Kidney epithelial cell (primary cell): ENCODE measurements around the gene TOMM6. TPM values are rescaled to one million over a fixed set of nuclear protein-coding genes. Genes with fewer than 3 reads are reported as not detected.

ENCODE experiments used
- DNase-seq: peaks from one replicate; pipeline ENCODE4 v3.0.0-alpha.2; 2010; ENCODE audit warnings: low read depth
- H3K27me3 ChIP-seq: 2 replicates; pipeline ENCODE4 v1.6.0; 2011; ENCODE audit warnings: low read length; ENCODE audit not compliant: control insufficient read depth, insufficient read depth
- H3K36me3 ChIP-seq: 2 replicates; pipeline ENCODE4 v1.5.1; 2011; ENCODE audit warnings: low read length; ENCODE audit not compliant: control insufficient read depth, insufficient read depth
- H3K4me3 ChIP-seq: 2 replicates; pipeline ENCODE4 v1.5.1; 2011; ENCODE audit warnings: low read depth, mild to moderate bottlenecking, control low read depth, low read length
- total RNA-seq: library from RNA; depleted of rRNA; stranded (reverse); fragments of >200 nt; gene quantifications from 2 replicates; pipeline ENCODE4 v1.2.3, GENCODE V29; 2015
- TF ChIP-seq, protein P1 (sequence below): IDR thresholded peaks from 2 replicates; pipeline ENCODE4 v1.5.1; 2011; ENCODE audit warnings: mild to moderate bottlenecking, moderate library complexity, low read length, control low read depth, inconsistent platforms; ENCODE audit not compliant: insufficient read depth, poor library complexity, severe bottlenecking

Gene TOMM6
- total RNA-seq, 1 donor from 2014 or later: 143 TPM

DNA sequence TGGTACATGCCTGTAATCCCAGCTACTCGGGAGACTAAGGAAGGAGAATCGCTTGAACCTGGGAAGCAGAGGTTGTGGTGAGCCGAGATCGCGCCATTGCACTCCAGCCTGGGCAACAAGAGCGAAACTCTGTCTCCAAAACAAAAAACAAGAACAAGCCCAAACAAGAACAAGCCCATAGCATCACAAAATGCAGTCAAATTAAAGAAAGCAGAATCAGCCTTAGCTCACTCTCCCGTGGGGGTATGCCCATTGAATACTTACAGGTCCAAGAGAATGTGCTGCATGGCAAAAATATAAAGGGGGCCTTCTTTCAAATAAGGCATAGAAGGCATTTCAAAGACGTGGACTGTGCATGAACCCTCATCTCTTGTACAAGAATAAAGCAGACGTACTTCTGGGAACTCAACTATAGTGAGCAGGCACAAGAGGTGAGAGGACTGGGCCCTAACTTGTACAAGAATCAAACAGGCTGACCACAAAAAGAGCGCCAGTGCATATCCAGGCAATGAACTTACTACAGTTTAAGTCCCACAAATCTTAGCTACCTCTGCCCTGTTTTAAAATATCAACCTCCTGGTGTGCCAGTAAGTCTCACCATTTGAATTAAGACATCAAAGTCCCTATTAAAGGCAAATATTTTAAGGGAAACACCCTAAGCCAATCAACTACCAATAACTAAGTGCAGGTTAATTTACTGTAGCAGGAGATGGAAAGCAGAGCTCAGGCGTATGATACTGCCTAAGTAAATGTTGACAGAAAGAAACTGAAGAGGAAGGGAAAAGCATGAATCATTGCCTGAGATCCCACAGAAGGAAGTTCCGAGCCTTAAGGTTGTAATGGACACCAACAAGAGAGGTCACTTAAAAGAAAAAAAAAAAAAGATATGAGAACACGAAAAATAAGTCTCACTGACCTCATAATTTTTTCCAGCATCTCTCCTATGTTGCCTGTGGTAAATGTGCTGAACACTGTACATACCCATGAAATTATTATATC is 37.4 kb downstream of the TOMM6 start:
- TF ChIP-seq, protein P1, sequence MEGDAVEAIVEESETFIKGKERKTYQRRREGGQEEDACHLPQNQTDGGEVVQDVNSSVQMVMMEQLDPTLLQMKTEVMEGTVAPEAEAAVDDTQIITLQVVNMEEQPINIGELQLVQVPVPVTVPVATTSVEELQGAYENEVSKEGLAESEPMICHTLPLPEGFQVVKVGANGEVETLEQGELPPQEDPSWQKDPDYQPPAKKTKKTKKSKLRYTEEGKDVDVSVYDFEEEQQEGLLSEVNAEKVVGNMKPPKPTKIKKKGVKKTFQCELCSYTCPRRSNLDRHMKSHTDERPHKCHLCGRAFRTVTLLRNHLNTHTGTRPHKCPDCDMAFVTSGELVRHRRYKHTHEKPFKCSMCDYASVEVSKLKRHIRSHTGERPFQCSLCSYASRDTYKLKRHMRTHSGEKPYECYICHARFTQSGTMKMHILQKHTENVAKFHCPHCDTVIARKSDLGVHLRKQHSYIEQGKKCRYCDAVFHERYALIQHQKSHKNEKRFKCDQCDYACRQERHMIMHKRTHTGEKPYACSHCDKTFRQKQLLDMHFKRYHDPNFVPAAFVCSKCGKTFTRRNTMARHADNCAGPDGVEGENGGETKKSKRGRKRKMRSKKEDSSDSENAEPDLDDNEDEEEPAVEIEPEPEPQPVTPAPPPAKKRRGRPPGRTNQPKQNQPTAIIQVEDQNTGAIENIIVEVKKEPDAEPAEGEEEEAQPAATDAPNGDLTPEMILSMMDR: no peak
- Histone ChIP-seq H3K27me3 (no peaks in the 10 kb centered on the region), H3K36me3 (no peaks in the 10 kb centered on the region), H3K4me3 (no peak overlapping the region)
- peak; percentile 18 for DNase-seq

DNA sequence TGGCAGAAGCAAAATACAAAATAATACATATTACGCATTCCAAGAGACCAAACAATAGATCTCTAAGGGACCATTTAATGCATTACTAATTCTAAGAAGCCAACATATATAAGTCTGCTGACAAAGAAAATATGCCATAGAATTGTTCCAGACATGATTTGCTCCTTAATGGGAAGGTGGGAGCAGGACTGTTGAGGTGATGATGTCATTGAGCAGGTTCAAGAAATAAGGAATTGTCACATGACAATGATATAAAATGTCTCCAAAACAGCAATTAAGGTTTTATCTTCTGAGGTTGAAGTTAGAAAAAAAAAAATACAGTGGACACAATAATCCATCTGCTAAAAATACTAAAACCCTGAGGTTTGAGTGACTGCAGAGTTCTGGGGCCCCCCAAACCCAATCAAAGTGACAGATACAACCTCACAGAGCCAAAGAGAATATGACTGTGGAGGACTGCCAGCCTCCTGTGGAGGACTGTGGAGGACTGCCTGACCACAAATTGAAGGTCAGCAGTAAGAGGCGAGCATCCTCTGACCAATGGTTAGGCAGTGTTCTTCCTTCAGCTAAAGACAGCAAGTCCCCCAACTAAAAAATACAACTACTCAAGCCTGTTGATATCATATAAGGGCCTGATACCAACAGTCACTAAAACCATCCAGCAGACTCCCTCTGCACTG is 39.0 kb downstream of the TOMM6 start:
- Histone ChIP-seq H3K27me3 (no peaks in the 10 kb centered on the region), H3K36me3 (no peaks in the 10 kb centered on the region), H3K4me3 (no peak overlapping the region)
- TF ChIP-seq, protein P1: no peak
- no peak for DNase-seq

DNA sequence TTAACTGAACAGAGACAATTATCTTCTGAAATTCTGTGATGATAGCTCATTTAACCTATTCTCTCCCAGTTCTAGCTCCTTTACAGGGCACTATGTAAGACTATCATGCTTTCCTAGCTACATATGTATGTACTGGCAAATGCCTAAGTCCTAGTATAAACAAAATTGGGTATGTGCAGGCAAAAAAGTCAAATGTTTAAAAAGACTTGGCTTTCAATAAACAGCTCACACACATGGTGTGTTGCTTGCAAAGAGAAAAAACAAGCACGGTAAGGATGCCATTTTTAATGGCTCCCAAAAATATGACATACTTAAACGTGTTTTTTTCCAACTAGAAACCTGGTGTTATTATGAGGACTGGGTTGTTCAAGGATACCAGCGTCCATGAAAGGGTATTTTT is 44.8 kb downstream of the TOMM6 start:
- H3K4me3 ChIP-seq: no peak overlapping the region
- DNase-seq: no peak

DNA sequence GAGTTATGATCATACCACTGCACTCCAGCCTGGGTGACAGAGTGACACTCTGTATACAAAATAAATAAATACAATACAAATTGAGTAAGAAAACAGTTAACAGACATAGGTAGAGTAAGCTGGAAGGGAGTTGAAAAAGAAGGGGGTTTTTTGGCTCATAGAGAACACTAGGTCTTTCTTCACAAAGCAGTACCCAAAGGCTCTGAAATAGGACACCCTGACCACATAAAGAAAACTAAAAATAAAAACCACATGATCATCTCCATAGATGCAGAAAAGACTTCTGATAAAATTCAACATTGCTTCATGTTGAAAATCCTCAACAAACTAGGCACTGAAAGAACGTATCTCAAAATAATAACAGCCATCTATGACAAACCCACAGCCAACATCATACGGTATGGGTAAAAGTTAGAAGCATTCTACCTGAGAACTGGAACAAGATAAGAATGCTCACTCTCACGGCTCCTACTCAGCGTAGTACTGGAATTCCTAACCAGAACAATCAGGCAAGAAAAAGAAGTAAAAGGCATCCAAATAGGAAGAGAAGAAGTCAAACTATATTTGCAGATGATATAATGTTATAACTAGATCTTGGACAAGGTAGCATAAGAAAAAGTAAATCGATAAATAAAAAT is 48.6 kb downstream of the TOMM6 start:
- Histone ChIP-seq H3K36me3 (no peaks in the 10 kb centered on the region), H3K4me3 (no peak overlapping the region), H3K27me3 (no peaks in the 10 kb centered on the region)
- no peak for DNase-seq
- TF ChIP-seq, protein P1: no peak

More for the DNA sequence above, 44.8 kb downstream of the TOMM6 start:
- Histone ChIP-seq H3K36me3 (no peaks in the 10 kb centered on the region), H3K27me3 (no peaks in the 10 kb centered on the region)
- TF ChIP-seq, protein P1: no peak

DNA sequence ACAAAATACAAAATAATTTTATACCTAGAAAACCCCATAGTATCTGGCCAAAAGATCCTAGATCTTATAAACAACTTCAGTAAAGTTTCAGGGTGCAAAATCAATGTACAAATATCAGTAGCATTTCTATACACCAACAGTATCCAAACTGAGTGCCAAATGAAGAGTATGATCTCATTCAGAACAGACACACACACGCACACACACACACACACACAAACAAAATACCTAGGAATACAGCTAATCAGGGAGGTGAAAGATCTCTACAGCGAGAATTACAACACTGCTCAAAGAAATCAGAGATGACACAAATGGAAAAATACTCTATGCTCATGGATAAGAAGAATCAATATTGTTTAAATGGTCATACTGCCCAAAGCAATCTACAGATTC is 49.2 kb downstream of the TOMM6 start:
- TF ChIP-seq, protein P1: no peak
- no peak overlapping the region for H3K4me3 ChIP-seq
- no peak for DNase-seq
- H3K27me3 ChIP-seq: no peaks in the 10 kb centered on the region
- no peaks in the 10 kb centered on the region for H3K36me3 ChIP-seq

Other genes starting within 250 kb of the TOMM6 start
- 22.4 and 30.3 TPM in 2 replicates for gene FOXP4, start 241.3 kb upstream of the TOMM6 start, total RNA-seq
- 84.6 and 99.6 TPM in 2 replicates for gene MDFI, start 149.2 kb upstream of the TOMM6 start, total RNA-seq
- gene TFEB, start 52.1 kb upstream of the TOMM6 start, total RNA-seq: 3.8 and 5.1 TPM in 2 replicates
- gene PGC, start 40.3 kb upstream of the TOMM6 start, total RNA-seq: not detected in 2 replicates
- gene FRS3, start 7.8 kb upstream of the TOMM6 start, total RNA-seq: 2.1 and 4.0 TPM in 2 replicates
- not detected in 2 replicates for gene PRICKLE4, start 6.9 kb upstream of the TOMM6 start, total RNA-seq
- gene USP49, start 107.7 kb downstream of the TOMM6 start, total RNA-seq: 1.8 and 2.4 TPM in 2 replicates
- gene MED20, start 133.4 kb downstream of the TOMM6 start, total RNA-seq: 21.5 and 25.0 TPM in 2 replicates
- 16.9 and 22.9 TPM in 2 replicates for gene BYSL, start 133.8 kb downstream of the TOMM6 start, total RNA-seq
- 23.9 and 29.2 TPM in 2 replicates for gene CCND3, start 154.1 kb downstream of the TOMM6 start, total RNA-seq